Subcutaneous abdominal adipose tissue (tissue), 5 donors: ENCODE results near the gene GINS2.
A peak's percentile ranks its signal among the peaks of the same experiment; 100 is the strongest.

ENCODE experiments used
- H3K27ac ChIP-seq: one replicate; pipeline ENCODE4 v1.7.0; 2013; ENCODE audit warnings: low read depth, mild to moderate bottlenecking, inconsistent platforms, low read length, moderate library complexity
- H3K27me3 ChIP-seq, 5 donors: one replicate each; pipeline ENCODE4 v1.7.0; 2013; ENCODE audit warnings: low read length in 5 of 5, inconsistent platforms in 1 of 5; ENCODE audit not compliant: control insufficient read depth in 5 of 5, insufficient read depth in 4 of 5
- H3K36me3 ChIP-seq, 5 donors: one replicate each; pipeline ENCODE4 v1.7.0; 2013; ENCODE audit warnings: low read length in 5 of 5; ENCODE audit not compliant: control insufficient read depth in 5 of 5, insufficient read depth in 5 of 5
- H3K4me1 ChIP-seq, 5 donors: one replicate each; pipeline ENCODE4 v1.7.0; 2013; ENCODE audit warnings: low read length in 5 of 5, mild to moderate bottlenecking in 3 of 5, moderate library complexity in 1 of 5; ENCODE audit not compliant: control insufficient read depth in 5 of 5, insufficient read depth in 5 of 5
- H3K4me3 ChIP-seq, 5 donors: one replicate each; pipeline ENCODE4 v1.7.0; 2013; ENCODE audit warnings: low read length in 5 of 5, low read depth in 1 of 5
- H3K9ac ChIP-seq, 5 donors: one replicate each; pipeline ENCODE4 v1.7.0; 2013; ENCODE audit warnings: low read length in 5 of 5, mild to moderate bottlenecking in 4 of 5, moderate library complexity in 3 of 5
- H3K9me3 ChIP-seq, 5 donors: one replicate each; pipeline ENCODE4 v1.7.0; 2013; ENCODE audit warnings: low read length in 5 of 5; ENCODE audit not compliant: control insufficient read depth in 5 of 5
- donor health status: healthy.
- donor health status: healthy.
- donor health status: healthy.
- donor health status: healthy.
- donor health status: healthy.

The GINS2 gene

DNA sequence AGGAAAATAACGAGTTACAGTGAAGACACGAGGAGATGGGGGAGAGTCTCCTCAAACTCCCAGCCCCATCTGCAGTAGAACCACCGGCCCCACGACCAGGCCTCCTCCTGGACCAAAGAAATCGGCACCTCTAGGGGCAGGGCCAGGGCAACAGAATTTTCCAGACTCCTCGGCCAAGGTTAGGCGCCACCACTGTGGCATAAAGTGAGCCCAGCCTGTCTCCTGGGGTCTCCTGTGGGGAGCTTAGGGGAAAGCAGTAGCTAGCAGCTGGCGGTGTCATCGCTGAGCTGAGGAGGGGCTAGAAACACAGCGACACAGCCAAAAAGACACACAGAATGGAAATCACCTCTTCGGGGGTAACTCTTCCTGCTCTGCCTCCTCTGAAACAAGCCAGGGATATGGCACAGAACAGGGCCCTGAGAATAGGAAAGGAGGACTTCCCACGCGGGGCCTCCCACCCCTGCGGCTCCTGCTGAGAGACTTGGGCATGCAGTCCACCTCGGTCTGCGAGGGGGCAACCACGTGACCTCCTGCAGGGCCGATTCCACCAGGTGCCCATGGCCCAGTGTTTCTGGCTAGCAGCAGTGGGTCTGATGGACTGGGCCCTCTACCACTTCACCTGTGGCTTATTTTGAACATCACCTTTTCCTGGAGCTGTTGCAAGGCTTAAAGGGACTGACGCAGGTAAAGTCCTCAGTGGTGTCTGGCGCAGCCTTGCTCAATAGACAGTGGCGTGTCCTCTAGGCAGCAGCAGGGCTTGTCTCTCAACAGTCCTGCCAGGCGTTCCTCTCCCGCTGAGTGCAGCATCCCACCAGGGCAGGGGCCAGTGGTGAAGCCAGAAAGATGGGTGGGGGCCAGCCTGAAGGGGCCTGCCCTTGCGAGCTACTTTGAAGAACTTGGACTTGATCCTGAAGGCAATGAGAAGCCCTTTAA, 6.7 kb upstream of the GINS2 start:
- Histone ChIP-seq H3K4me1 (peaks cover 0 to 11% (median 5%) of the 10 kb centered on the region in 5 donors), H3K27me3 (peaks cover 14 to 44% (median 31%) of the 10 kb centered on the region in 5 donors), H3K9me3 (no peaks in the 10 kb centered on the region), H3K9ac (no peak overlapping the region), H3K4me3 (no peak overlapping the region), H3K36me3 (no peaks in the 10 kb centered on the region), H3K27ac (no peak overlapping the region)

DNA sequence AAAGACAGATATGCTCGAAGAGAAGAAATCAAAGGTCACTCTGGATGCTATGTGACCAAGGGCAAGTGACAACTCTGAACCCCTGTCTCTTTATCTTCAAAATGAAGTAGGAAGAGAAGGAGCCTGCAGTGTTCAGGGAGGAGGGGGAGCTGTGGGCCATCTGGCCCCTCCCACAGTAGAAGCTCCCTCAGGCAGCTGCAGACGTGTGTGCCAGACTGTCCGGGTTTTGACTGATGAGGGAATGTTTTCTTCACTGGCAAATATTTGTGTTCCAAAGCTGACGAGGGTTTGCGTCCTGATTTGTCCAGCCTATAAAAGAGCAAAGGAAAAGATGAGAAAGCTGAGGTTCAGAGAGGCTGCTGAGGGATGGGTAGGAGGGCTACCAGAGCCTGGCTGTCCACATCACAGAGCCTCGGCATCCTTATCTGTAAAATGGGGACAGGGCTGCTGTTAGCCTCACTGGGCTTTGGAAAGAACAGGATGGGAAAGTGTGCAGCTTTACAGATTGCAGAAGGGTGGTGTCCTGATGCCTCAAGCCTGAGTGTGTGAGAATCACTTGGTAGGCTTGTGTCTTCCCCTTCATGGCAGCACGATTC, 1.8 kb upstream of the GINS2 start:
- no peak overlapping the region for H3K4me3 ChIP-seq
- peaks cover 0 to 14% (median 9%) of the 10 kb centered on the region in 5 donors for H3K27me3 ChIP-seq
- no peaks in the 10 kb centered on the region for H3K9me3 ChIP-seq
- H3K4me1 ChIP-seq, result peaks cover 0 to 15% (median 12%) of the 10 kb centered on the region in 5 donors
- H3K9ac ChIP-seq, result no peak overlapping the region
- H3K36me3 ChIP-seq, result no peaks in the 10 kb centered on the region
- no peak overlapping the region for H3K27ac ChIP-seq

DNA sequence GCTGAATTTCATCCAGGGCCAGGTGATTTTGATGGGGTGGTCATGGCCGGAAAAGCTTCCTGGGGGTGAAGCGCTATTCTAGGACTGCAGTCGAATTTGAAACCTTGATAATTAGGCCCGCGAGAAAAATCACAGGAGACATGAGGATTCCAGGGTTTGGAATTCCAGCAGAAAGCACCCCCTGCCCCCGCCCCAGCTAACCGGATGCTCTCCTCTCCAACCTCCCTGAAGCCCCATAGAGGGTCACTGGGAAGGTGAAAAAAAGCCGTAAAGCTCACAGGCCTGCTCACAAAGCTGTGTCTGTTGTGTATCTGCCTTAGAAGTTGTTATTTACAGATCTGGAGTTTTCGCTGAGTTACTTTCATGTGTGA, 1.2 kb upstream of the GINS2 start:
- Histone ChIP-seq H3K9ac (no peak overlapping the region), H3K27me3 (peaks cover 0 to 7% (median 3%) of the 10 kb centered on the region in 5 donors), H3K36me3 (no peaks in the 10 kb centered on the region), H3K4me3 (no peak overlapping the region), H3K4me1 (peaks cover 0 to 15% (median 12%) of the 10 kb centered on the region in 5 donors), H3K27ac (no peak overlapping the region), H3K9me3 (no peaks in the 10 kb centered on the region)

DNA sequence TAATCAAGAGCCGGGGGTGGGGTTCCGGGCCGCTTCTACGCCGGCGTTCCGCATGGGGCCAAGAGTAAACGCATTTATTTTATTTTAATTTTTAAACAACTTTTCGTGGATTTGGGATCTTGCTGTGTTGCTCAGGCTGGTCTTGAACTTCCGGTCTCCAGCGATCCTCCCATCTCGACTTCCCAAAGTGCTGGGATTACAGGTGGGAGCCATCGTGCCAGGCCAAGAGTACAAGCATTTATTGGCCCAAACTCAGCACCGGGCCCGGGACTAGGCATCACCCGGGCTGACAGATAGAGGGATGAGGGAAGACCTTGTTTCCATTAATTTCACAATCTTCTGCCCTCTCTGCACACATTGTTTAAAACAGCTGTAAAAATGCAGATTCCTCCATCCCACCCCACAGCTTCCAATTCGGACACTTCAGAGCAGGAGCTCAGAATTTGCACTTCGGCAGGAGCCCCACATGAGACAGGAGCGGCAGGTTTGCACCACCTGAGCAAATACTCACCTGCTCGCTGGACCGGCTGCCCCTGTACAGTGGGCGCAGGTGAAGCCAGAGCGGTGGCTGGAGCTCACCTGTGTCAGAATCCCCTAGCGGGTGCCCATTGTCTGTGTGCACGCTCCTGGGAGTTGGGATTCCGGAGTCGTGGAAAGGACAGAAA, 663 bp upstream of the GINS2 start:
- Histone ChIP-seq H3K4me3 (peak overlapping the region; percentile 40 to 62 (median 53)), H3K9me3 (no peaks in the 10 kb centered on the region), H3K36me3 (no peaks in the 10 kb centered on the region), H3K4me1 (peaks cover 0 to 15% (median 12%) of the 10 kb centered on the region in 5 donors), H3K27ac (no peak overlapping the region), H3K9ac (peak overlapping the region in 1 of 5 donors; percentile 47), H3K27me3 (peaks cover 0 to 4% (median 0%) of the 10 kb centered on the region in 5 donors)

DNA sequence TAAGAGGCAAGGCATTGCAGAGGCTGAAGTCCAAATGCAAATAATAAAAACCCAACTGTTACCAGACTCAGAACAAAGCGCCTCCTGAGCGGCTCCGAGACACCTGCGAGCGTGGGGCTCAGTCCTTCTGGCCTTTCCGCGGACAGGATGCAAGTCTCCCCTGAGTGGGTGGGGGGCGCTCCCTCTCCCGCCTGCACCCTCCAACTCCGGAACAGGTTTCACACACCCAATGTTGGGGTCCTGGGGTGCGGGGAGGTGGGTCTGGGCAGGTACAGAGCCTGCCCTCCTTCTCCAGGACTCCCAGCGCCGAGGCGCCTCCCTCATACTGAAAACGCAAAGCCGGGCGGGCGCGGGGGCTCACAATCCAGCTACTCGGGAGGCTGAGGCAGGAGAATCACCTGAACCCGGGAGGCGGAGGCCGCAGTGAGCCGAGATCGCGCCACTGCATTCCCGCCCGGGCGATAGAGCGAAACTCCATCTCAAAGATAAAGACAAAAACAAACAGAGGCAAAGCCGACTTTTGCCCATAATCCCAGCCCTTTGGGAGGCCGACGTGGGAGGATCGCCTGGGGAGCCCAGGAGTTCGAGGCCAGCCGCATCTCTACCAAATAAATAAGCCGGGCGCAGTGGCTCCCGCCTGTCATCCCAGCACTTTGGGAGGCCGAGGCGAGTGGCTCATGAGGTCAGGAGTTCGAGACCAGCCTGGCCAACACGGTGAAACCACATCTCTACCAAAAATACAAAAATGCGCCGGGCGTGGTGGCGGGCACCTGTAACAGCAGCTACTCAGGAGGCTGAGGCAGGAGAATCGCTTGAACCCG, 893 bp downstream of the GINS2 start:
- H3K9ac ChIP-seq, result peak overlapping the region in 2 of 5 donors; percentile 32 to 40
- H3K27ac ChIP-seq, result no peak overlapping the region
- no peaks in the 10 kb centered on the region for H3K9me3 ChIP-seq
- H3K4me1 ChIP-seq, result peaks cover 0 to 15% (median 12%) of the 10 kb centered on the region in 5 donors
- peak overlapping the region in 3 of 5 donors; percentile 64 to 70 (median 65) for H3K4me3 ChIP-seq
- H3K36me3 ChIP-seq, result no peaks in the 10 kb centered on the region
- H3K27me3 ChIP-seq, result peaks cover 0 to 4% (median 0%) of the 10 kb centered on the region in 5 donors

DNA sequence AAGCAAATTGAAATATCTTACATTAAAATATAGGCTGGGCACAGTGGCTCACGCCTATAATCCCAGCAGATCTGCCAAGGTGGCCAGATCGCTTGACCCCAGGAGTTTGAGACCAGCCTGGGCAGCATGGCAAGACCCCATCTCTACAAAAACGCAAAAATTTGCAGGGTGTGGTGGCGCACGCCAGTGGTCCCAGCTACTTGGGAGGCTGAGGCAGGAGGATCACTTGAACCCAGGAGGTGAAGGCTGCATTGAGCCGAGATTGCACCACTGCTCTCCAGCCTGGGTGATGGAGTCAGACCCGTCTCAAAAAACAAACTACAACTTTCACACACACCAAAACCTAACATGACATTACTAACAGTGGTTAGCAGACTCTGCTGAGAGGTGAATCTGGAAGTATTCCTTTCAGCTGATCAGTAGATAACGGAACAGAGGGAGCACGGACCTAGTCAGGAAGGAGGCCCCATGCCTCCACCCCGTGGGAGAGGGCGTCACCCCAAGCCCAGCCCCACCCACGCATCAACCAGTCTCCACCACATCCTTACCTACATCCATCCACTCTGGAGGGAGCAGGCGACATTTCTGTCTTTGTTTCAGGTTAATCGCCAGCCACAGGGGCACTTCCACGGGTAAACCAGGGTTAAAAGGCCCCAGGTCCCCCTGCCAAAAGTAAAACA, 1.7 kb downstream of the GINS2 start:
- no peak overlapping the region for H3K9ac ChIP-seq
- no peak overlapping the region for H3K27ac ChIP-seq
- H3K9me3 ChIP-seq, result no peaks in the 10 kb centered on the region
- no peaks in the 10 kb centered on the region for H3K36me3 ChIP-seq
- H3K4me1 ChIP-seq, result peaks cover 0 to 15% (median 12%) of the 10 kb centered on the region in 5 donors
- H3K4me3 ChIP-seq, result no peak overlapping the region
- peaks cover 0 to 4% (median 0%) of the 10 kb centered on the region in 5 donors for H3K27me3 ChIP-seq

DNA sequence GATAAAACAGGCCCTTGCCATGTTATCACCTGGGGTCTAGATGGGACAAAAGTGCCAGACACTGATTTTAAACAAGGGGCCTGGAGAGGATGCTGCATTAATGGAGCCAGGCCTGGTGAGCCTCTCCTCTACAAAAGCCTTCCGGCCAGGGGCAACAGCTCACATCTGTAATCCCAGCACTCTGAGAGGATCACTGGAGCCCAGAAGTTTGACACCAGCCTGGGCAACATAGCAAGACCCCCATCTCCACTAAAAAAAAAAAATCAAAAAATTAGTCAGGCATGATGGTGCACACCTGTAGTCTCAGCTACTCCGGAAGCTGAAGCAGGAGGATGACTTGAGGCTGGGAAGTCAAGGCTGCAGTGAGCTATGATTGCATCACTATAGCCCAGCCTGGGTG, 3.5 kb downstream of the GINS2 start:
- H3K27ac ChIP-seq, result no peak overlapping the region
- H3K4me1 ChIP-seq, result peaks cover 0 to 19% (median 12%) of the 10 kb centered on the region in 5 donors
- no peaks in the 10 kb centered on the region for H3K36me3 ChIP-seq
- H3K9ac ChIP-seq, result no peak overlapping the region
- H3K4me3 ChIP-seq, result no peak overlapping the region
- no peaks in the 10 kb centered on the region for H3K9me3 ChIP-seq
- no peaks in the 10 kb centered on the region for H3K27me3 ChIP-seq

DNA sequence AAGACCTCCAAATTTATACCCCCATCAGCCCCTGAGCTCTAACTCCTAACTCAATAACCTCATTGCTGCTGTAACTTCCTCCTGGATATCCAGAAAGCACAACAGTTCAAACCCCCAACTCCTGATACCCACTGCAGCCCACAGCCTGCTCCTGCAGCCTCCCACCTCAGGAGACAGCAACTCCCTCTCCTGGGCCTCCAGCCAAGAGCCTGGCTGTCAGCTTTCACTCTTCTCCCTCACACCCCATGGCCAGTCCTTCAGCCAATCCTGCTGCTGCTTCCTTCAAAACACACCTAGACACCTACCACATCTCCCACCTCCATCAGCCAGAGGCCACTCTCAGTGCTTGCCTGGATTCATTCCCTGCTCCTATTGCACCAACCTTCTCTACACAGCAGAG, 5.4 kb downstream of the GINS2 start:
- Histone ChIP-seq H3K27ac (no peak overlapping the region), H3K9ac (no peak overlapping the region), H3K27me3 (no peaks in the 10 kb centered on the region), H3K4me1 (peaks cover 0 to 9% (median 4%) of the 10 kb centered on the region in 5 donors), H3K9me3 (no peaks in the 10 kb centered on the region), H3K4me3 (no peak overlapping the region), H3K36me3 (peaks cover 0 to 7% (median 0%) of the 10 kb centered on the region in 5 donors)

DNA sequence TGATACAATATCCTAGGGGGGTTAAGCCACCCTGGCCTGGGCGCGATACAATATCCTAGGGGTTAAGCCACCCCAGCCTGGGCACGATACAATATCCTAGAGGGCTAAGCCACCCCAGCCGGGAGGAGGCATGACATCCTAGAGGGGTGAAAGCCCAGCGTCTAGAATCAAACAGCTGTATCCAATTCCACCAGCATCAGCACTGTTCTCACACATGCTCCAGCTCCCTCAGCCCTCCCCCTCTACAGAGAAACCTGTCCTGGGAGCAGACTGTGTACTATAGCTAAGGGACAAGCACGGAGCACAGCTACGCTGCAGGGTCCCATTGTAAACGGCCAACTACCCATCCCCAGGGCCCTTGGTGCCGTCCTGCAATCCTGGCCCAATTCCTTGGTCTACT, 6.2 kb downstream of the GINS2 start:
- no peak overlapping the region for H3K27ac ChIP-seq

More for the DNA sequence above, 6.2 kb downstream of the GINS2 start:
- Histone ChIP-seq H3K9ac (no peak overlapping the region), H3K27me3 (no peaks in the 10 kb centered on the region), H3K9me3 (no peaks in the 10 kb centered on the region), H3K36me3 (peaks cover 0 to 15% (median 0%) of the 10 kb centered on the region in 5 donors), H3K4me1 (peaks cover 0 to 7% (median 0%) of the 10 kb centered on the region in 5 donors), H3K4me3 (no peak overlapping the region)
